Measurements from ENCODE around the gene C1orf74.

GRCh38 chr1:209820986-209821385 is 36.6 kb upstream of the C1orf74 start:
- TF ChIP-seq CTCF (IDR thresholded peaks at IDR 0.05) (no peak), POLR2A (IDR thresholded peaks at IDR 0.05) (no peak)
